ENCODE data around the gene DENR.
"Not testable (repeated sequence)": the region's sequence is repeated elsewhere in the genome, so short reads cannot be mapped to it uniquely, and the experiment has no call there.

The DENR gene

DNA sequence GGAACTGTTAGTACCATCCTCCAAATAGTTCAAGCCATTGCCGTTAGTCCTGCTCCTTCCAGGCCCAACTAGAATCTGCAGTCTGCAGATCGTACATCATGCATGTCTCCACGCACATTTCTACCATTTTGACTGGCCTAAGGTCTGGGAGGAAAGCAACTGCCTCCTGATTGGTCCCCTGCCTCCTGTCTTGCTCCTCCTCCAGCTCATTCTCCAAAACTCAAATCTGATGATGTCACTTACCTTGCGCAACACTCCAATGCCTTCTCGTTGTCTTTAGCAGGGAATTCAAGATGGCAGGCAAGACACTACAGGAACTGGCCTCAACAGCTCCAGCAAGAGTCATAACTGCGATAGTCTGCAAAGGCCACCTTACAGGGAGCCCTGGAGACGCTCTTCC lies 12.3 kb upstream of the DENR start:
- no peak for DNase-seq (ENCODE audit: low read depth, low spot score)

DNA sequence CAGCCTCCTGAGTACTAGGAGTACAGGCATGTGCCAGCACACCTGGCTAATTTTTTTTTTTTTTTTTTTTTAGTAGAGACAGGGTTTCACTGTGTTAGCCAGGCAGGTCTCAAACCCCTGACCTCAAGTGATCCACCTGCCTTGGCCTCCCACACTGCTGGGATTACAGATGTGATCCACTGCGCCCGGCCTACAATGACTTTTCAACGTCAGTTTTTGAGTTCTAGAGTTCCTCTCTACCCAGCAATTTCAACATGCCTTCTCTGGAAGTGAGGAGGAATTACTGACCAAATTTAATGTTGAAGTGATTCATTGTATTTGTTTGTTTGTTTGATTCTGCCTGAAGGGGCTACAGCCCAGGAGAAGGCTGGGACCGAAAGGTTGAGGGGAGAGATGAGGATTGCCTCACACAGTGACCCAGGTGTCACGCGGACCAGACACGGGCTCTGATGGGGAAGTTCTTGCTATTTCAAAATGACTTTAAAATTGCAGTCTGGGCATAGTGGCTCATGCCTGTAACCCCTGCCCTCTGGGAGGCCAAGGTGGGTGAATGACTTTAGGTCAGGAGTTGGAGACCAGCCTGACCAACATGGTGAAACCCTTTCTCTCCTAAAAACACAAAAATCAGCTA lies 8.6 kb upstream of the DENR start:
- no peak for DNase-seq (ENCODE audit: low read depth, low spot score)

DNA sequence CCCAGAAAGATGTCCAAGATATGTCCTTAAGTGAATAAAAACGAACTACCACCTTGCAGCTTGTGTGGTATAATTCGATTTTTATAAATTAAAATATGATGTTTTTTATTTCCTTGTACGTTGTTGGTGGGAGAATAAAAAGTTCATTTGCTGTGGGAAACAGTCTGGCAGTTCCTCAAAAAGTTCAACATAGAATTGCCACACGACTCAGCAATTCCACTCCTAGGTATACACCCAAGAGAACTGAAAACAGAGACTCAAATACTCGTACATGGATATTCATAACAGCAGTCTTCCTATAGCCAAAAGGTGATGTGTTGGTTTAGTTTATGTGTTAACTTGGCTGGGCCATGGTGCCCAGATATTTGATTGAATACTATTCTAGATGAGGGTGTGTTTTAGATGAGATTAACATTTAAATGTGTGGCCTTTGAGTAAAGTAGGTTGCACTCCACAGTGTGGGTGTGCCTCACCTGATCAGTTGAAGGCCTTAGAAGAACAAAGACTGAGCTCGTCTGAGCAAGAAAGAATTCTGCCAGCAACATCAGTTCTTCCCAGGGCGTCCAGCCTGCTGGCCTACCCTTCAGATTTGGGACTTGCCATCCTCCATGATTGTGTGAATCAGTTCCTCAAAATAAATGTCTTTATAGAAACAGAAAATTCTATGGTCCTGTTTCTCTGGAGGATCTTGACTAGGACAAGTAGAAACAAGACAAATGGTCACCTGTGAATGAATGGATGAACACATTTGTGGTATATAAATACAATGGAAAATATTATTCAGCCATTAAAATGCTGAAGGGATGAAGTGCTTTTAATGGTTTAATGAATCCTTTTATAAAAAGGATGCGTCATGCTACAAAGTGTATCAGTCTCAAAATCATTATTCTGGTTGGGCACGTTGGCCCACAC lies 5.1 kb upstream of the DENR start:
- no peak for DNase-seq (ENCODE audit: low read depth, low spot score)

DNA sequence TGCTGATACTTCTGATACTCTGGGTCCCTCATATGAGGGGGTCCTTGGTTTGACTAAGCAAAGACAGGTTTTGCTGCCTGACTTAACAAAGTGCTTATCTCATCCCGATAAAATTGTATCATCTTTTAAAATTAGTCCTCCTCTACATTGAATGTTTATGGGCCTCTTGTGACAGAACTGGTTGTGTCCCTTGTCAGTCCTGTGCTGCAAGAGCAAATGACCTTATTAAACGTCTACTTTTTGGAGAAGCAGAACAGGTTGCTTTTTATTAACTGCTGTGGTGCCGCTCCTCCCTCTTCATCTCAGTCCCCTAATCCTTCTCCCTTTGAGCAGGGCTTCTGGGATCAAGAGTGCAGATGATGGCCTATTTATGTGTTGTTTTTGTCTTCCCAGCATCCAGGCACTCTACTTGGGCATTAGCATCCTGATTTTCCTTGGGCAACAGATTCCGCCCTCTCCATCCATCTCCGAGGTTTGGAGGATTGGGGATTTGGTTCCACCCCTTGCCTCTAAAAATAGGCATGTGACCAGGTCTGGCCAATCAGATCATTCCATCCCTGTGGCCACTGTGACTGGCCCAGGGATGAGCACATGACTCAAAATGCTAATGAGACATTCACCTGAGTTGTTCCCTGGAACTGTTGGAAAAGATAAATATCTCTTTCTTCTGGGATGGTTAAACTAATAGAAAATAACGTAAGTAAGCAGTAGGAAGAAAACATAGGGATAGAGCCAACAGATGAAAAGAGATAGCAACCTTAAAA lies 2.9 kb upstream of the DENR start:
- DNase-seq (ENCODE audit: low read depth, low spot score) = no peak

DNA sequence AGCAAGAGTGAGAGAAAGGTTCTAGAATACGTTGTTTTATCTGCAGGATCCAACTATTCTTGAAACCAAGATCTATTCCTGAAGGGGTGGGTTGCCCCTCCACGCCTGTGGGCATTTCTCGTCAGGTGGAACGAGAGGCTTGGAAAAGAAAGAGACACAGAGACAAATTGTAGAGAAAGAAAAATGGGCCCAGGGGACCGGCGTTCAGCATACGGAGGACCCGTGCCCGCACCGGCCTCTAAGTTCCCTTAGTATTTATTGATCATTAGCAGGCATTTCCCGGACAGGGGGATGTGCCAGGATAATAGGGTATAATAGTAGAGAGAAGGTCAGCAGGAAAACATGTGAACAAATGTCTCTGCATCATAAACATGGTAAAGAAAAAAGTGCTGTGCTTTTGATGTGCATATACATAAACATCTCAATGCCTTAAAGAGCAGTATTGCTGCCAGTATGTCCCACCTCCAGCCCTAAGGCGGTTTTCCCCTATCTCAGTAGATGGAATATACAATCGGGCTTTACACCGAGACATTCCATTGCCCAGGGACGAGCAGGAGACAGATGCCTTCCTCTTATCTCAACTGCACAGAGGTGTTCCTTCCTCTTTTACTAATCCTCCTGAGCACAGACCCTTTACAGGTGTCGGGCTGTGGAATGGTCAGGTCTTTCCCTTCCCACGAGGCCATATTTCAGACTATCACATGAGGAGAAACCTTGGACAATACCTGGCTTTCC lies 1.7 kb upstream of the DENR start:
- not testable (repeated sequence) for DNase-seq (ENCODE audit: low read depth, low spot score)

DNA sequence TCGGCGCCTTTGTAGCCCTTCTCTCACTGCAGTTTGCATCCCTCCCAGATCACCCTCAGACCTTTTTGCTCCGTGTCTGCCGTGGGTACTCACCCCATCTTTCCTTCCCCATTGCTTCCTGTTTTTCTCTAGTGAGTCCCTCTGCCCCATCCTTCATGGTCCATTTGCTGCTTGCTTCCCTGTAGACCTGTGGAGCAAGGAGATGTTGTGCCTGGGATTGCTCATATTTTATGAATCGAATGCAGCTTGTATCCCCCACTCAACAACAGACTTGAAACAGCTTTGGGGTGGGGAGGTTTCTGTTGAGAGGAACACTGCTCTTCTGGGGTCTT lies 661 bp downstream of the DENR start:
- peak; percentile 17 for DNase-seq (ENCODE audit: low read depth, low spot score)

DNA sequence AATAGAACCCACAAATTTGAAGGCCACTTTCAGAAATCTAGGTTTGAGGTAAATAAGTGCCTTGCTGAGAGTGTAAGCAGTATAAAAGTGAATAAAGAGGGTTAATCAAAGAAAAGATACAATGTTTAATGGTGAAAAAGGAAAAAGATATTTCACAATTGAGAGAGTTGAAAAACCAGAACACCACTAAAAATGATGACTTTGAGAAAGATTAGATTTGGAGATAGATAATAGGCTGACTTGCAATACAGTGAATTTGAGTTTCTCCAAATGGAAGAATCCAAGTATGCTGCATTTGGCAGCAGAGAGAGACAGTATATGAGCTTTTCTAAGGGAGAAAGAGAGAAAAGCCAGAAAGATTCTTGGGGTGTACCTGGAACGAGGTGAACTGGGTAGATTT lies 2.2 kb downstream of the DENR start:
- DNase-seq (ENCODE audit: low read depth, low spot score) = no peak

DNA sequence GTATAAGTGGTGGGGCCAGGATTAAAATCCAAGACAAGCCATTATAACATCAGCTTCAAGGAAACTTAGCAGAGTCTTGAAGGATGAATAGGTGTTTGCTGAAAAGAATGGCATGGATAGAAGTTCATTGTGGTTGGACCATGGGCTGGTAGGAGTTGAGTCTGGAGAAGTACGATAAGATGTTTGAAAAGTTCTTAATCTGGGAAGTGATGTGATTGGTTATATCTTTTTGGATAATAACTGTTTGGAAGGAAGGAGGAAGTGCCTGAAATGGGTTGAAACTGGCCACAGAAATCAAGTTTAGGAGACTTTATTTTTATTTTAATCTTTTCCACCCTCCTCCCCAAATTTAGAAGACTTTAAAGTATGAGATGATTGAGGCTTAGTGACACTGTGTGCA lies 4.9 kb downstream of the DENR start:
- DNase-seq (ENCODE audit: low read depth, low spot score) = no peak

DNA sequence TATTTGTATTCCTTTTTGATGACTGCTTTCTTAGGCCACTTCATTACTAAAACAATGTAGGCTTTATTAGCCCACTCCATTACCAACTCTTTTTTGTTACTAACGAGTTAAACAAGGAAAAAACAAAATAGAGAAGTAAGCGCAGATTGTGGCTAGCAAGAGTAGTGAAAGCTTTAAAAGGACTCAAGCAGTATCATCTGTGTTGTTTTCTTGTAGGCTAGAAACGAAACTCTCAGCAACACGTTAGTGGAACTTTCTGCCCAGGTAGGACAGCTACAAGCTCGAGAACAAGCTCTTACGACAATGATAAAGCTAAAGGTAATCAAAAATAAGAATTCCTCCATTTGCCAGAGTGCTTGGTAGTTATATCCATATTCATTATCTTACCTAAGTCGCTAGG lies 32.9 kb downstream of the DENR start:
- no peak for DNase-seq (ENCODE audit: low read depth, low spot score)

DNA sequence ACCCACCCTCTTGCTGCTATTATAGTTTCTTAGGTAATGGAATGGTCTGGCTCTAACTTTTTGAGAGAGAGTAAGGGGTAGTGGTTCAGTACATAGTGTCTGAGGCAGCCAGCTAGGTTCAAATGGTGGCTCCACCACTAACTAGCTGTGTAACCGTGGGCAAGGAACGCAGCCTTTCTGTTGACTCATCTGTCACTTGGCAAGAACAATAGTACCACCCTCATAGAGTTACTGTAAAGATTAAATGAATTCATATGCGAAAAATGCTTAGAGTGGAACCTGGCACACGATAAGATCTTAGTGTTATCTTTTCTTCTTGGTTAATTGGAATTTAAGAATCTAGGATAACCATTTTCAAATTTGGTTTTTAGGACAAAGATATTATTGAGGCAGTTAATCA lies 35.8 kb downstream of the DENR start:
- DNase-seq (ENCODE audit: low read depth, low spot score) = peak; percentile 48

DNA sequence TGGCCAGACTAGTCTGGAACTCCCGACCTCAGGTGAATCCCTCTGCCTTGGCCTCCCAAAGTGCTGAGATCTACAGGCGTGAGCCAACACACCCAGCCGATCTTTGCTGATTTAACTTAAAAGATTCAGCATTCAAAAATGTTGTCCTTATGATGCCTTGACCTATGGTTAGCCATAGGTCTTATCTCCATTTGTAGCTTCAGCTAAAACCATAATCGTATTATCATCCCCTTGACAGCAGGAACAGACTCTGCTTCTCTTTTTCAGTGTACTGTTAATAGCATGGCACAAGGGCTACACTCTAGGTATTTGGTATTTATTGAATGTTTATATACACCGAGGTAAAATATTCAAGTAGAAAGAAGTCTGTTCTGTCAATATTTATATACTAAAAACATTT lies 37.0 kb downstream of the DENR start:
- DNase-seq (ENCODE audit: low read depth, low spot score) = no peak

DNA sequence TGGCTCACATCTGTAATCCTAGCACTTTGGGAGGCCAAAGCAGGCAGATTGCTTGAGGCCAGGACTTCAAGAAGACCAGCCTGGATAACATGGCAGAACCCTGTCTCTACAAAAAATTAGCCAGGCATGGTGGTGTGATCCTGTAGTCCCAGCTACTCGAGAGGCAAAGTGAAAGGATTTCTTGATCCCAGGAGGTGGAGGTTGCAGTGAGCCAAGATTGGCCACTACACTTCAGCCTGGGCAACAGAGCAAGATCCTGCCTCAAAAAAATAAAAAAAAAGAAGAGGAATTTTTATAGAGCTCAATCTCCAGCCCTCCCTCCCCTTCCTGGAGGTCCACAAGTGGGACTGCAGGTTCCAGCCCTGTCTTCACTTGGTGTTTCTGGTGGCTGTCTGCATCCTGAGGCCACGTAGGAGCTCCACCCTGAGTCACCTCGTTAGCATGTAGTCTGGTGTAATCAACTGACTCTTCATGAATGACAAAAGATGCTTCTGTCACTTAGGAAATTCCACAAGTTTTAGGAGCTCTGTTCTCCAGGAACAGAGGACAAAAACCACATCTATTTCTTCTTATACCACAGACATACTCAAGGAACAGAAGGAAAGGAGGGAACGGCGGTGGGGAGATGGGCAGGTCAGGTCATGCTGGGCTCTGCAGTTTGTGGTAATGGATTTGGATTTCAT lies 37.9 kb downstream of the DENR start:
- DNase-seq (ENCODE audit: low read depth, low spot score) = peak; percentile 62

DNA sequence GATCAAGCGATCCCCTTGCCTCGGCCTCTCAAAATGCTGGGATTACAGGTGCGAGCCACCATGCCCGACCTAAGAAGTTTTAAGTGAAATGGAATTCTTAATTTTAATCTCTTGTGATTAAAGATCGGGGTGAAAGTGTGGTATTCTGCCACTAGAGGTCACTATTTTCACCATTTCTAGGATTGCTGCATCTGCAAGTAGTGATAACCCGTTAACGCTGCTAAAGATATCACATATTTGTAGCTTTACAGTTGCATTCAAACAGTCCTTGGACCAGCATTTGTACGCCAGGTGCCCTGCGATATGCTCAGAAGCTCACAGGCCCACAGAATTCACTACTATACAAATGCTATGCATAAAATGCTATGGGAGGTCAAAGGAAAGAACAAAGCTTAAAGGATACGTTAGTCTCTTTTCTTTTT lies 41.1 kb downstream of the DENR start:
- DNase-seq (ENCODE audit: low read depth, low spot score) = peak; percentile 66

DNA sequence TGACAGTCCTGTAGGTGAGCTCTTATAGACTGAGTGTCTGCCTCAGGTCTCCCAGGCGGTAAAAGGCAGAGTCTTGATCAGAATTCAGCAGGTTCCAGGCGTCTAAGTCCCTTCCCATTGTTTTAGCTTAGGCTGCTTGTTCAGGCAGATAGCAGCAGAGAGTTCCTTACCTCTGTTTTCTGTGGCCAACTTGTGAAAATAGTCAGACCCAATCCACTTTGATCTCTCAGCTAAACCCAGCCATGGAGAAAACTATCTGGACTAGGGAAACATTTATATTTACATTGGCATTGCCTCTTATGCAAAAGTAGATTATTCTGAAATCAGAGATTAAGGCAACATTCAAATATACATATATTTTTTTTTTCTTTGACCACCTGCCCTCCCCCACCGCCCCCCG lies 43.2 kb downstream of the DENR start:
- DNase-seq (ENCODE audit: low read depth, low spot score) = peak; percentile 43

DNA sequence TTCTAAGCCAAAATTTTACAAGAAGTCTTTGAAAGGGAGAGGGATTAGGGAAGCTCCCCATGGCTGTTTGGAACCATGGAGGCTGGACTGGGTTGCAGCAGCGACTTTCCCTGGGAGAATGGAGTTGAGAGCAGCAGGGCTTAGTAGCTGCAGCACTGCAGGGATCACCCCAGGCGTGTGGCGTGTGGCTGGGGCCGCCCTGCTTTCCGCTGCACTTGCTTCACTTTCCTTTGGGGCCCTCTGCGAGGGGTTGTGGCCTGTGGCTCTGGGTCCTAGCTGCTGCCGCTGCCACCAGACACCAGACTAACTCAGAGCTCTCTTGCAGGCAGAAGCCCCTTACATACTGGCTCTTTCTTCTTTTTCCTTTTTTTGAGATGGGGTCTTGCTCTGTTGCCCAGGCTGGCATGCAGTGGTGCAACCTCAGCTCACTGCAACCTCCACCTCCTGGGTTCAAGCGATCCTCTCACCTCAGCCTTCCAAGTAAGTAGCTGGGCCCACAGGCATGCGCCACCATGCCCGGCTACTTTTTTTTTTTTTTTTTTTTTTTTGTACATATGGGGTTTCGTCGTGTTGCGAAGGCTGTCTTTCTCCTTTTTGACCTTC lies 47.1 kb downstream of the DENR start:
- DNase-seq (ENCODE audit: low read depth, low spot score) = no peak

DNA sequence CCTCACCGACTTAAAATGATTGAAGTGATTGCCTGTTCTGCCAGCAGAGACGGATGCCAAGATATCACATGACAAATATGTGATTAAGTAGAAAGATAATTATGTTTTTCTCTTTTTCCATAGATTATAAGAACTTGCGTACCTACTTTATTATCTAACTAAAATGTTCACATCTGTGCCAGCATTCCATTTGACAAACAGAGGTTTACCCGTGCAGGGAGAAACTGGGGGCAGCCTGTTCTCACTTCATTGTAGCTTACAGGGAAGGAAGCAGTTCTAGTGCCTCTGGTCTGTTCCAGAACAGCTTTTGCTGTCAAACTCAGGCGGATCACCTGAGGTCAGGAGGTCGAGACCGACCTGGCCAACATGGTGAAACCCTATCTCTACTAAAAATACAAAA lies 51.3 kb downstream of the DENR start:
- DNase-seq (ENCODE audit: low read depth, low spot score) = no peak

DNA sequence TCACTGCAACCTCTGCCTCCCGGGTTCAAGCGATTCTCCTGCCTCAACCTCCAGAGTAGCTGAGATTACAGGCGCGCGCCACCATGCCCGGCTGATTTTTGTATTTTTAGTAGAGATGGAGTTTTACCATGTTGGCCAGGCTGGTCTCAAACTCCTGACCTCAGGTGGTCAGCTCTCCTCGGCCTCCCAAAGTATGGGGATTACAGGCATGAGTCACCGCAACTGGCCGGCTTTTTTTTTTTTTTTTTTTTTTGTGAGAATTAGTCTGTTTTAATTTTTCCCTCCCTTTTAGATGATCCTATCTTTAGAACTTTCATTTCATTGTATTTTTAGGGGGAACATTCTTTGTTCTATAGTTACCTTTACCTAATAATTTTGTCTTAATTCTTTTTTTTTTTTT lies 52.3 kb downstream of the DENR start:
- not testable (repeated sequence) for DNase-seq (ENCODE audit: low read depth, low spot score)

DNA sequence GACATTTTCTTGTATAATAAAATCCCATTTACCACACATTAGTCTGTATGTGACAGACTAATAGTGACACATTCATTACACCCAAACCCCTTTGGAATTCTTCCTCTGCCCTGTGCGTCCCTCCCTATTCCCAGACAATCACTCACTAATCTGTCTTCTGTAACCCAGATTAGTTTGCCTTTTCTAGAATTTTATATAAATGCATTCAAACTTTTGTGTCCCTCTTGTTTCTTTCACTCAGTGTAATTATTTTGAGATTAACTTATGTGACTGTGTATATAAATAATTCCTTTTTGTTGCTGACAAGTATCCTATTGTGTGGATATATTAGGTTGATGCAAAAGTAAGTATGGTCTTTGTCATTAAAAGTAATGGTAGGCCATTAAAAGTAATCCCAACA lies 55.0 kb downstream of the DENR start:
- no peak for DNase-seq (ENCODE audit: low read depth, low spot score)

DNA sequence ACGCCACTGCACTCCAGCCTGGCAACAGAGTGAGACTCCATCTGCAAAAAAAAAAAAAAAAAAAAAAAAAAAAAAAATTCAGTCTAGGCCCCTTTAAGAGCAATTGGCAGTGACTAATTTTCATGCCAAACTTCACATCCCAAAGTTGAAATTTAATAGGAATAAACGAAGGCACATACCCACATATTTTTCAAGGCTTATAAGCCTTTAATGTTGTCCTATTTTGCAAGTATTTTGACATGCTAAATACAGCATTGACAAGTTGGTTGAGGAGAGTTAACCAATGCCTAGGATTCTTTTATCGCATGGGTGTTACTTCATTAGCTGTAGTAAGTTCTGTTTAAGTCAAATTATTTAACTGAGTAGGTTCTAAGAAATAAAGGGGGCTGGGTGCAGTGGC lies 59.2 kb downstream of the DENR start:
- DNase-seq (ENCODE audit: low read depth, low spot score) = no peak

DNA sequence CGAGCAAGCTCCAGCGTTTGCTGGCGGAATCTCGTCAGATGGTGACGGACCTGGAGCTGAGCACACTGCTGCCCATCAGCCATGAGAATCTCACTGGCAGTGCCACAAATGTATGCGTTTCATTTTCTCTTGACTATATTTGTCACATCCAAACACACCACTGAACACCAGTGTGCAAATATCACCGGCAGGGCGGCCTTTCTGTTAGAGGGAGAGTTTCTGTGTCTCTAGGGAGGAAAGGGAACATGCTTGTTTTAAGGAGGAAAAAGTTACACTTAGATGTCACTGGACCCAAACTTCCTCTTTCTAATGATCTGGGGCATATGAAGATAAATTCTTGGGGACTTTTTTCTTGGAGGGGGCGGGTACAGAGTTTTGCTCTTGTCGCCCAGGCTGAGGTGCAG lies 60.7 kb downstream of the DENR start:
- DNase-seq (ENCODE audit: low read depth, low spot score) = no peak

DNA sequence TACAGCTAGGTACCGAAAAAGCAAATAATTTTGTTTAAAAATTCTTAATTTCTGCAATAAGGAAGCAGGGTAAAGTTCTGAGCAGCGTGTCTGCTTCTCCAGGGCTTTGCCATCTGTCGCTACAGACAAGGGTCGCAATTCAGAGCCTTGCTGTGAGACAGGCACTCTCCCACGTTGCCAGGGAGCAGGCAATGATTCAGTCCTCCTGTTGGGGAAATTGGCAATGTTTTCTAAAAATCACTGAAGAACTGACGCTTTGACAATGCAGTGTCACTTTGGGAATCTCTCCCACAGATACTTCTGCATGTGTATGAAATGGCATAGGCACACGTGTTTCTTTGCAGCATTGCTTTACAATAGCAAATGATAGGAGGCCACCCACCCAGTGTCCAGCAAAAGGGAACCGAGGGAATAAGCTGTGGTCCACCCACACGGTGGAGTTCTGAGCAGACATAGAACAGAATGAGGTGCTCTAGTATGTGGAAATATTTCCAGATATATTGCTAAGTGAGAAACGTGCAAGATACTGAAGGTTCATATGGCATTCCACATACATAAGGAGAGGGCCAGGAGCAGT lies 66.7 kb downstream of the DENR start:
- DNase-seq (ENCODE audit: low read depth, low spot score) = no peak

Data from astrocyte of the hippocampus (primary cell).